CD14-positive monocyte (primary cell): ENCODE results near the gene TRA2A. TPM values are rescaled to one million over a fixed set of nuclear protein-coding genes. Genes with fewer than 3 reads are reported as not detected.

ENCODE experiments used
- DNase-seq, 3 donors: peaks; one replicate each; pipeline ENCODE4 v3.0.0-alpha.2; 2011 to 2022
- H2AFZ ChIP-seq: 2 replicates; pipeline ENCODE4 v1.6.0; 2012; ENCODE audit warnings: mild to moderate bottlenecking, low read depth, low read length, inconsistent platforms; ENCODE audit not compliant: insufficient read depth, poor library complexity, severe bottlenecking
- H3K27ac ChIP-seq, 2 donors: 1 replicate in 1 of 2; 2 replicates in 1 of 2; pipeline ENCODE4 v1.5.1; 2012 to 2013; ENCODE audit warnings: low read length in 2 of 2, control low read depth in 1 of 2, inconsistent platforms in 1 of 2, low read depth in 1 of 2, mild to moderate bottlenecking in 1 of 2
- H3K27me3 ChIP-seq, 2 donors: one replicate each; pipeline versions ENCODE4 v1.6.0 to v1.6.1; 2011 to 2013; ENCODE audit warnings: low read length in 2 of 2; ENCODE audit not compliant: control insufficient read depth in 2 of 2, insufficient read depth in 2 of 2
- H3K36me3 ChIP-seq, 2 donors: replicated peaks in 1 of 2; 1 replicate in 1 of 2; 2 replicates in 1 of 2; pipeline versions ENCODE4 v1.5.1 to v1.6.1; 2012 to 2013; ENCODE audit warnings: low read length in 2 of 2, control low read depth in 1 of 2, inconsistent platforms in 1 of 2, mild to moderate bottlenecking in 1 of 2; ENCODE audit not compliant: insufficient read depth in 2 of 2, control insufficient read depth in 1 of 2
- H3K4me1 ChIP-seq, 2 donors: 1 replicate in 1 of 2; 2 replicates in 1 of 2; pipeline versions ENCODE4 v1.5.1 to v1.6.1; 2012 to 2013; ENCODE audit warnings: low read length in 2 of 2, control low read depth in 1 of 2, inconsistent platforms in 1 of 2, mild to moderate bottlenecking in 1 of 2, moderate library complexity in 1 of 2; ENCODE audit not compliant: insufficient read depth in 2 of 2, control insufficient read depth in 1 of 2
- H3K4me2 ChIP-seq: replicated peaks from 2 replicates; pipeline ENCODE3; 2012; ENCODE audit warnings: low read length, moderate library complexity, mild to moderate bottlenecking; ENCODE audit not compliant: poor library complexity, severe bottlenecking; ENCODE audit errors: extremely low read depth
- H3K4me3 ChIP-seq, 3 experiments: fragments of 200-600 bp in 1 of 3; sonication (generic) in 1 of 3; replicated peaks in 1 of 3; 1 replicate in 2 of 3; 2 replicates in 1 of 3; pipeline ENCODE4 v1.5.1; 2011 to 2013; ENCODE audit warnings: low read length in 3 of 3, mild to moderate bottlenecking in 3 of 3, control low read depth in 2 of 3, low read depth in 2 of 3, inconsistent platforms in 1 of 3, moderate library complexity in 1 of 3
- H3K79me2 ChIP-seq: 2 replicates; pipeline ENCODE4 v1.6.0; 2012; ENCODE audit warnings: mild to moderate bottlenecking, control low read depth, inconsistent platforms, low read length, moderate library complexity; ENCODE audit not compliant: insufficient read depth
- H3K9ac ChIP-seq: 2 replicates; pipeline ENCODE4 v1.6.0; 2017; ENCODE audit warnings: low read length, mild to moderate bottlenecking; ENCODE audit not compliant: insufficient read depth, poor library complexity, severe bottlenecking
- H3K9me3 ChIP-seq, 2 donors: replicated peaks in 1 of 2; 1 replicate in 1 of 2; 2 replicates in 1 of 2; pipeline versions ENCODE4 v1.5.1 to v1.6.1; 2012 to 2013; ENCODE audit warnings: low read length in 2 of 2, control low read depth in 1 of 2; ENCODE audit not compliant: control insufficient read depth in 1 of 2, insufficient read depth in 1 of 2
- H4K20me1 ChIP-seq: 2 replicates; pipeline ENCODE4 v1.6.0; 2012; ENCODE audit warnings: mild to moderate bottlenecking, low read length, control low read depth, moderate library complexity; ENCODE audit not compliant: insufficient read depth
- H3K27ac Mint-ChIP-seq, 7 donors: one replicate each; pipeline ENCODE4 v1.8.0; 2020; ENCODE audit warnings: mild to moderate bottlenecking in 7 of 7, mixed read lengths in 7 of 7, moderate library complexity in 6 of 7, inconsistent platforms in 2 of 7
- H3K27me3 Mint-ChIP-seq, 3 donors: one replicate each; pipeline ENCODE4 v1.8.0; 2021 to 2022; ENCODE audit warnings: low read depth in 3 of 3, mild to moderate bottlenecking in 3 of 3, mixed read lengths in 3 of 3, moderate library complexity in 3 of 3, inconsistent platforms in 1 of 3
- H3K36me3 Mint-ChIP-seq, 2 donors: one replicate each; pipeline ENCODE4 v1.8.0; 2020; ENCODE audit warnings: mixed read lengths in 2 of 2, inconsistent platforms in 1 of 2, mild to moderate bottlenecking in 1 of 2
- H3K4me1 Mint-ChIP-seq: one replicate; pipeline ENCODE4 v1.8.0; 2020; ENCODE audit warnings: mild to moderate bottlenecking, mixed read lengths
- H3K4me3 Mint-ChIP-seq, 2 donors: one replicate each; pipeline ENCODE4 v1.8.0; 2020; ENCODE audit warnings: mild to moderate bottlenecking in 2 of 2, mixed read lengths in 2 of 2, moderate library complexity in 1 of 2
- H3K9me3 Mint-ChIP-seq, 7 donors: one replicate each; pipeline ENCODE4 v1.8.0; 2020 to 2022; ENCODE audit warnings: mixed read lengths in 7 of 7, mild to moderate bottlenecking in 6 of 7, moderate library complexity in 6 of 7, inconsistent platforms in 2 of 7
- WGBS: methylation state at CpG from one replicate; pipeline ENCODE4 v1.1.5; 2013; ENCODE audit warnings: missing lambda C conversion rate; ENCODE audit not compliant: insufficient coverage; 5-methylcytosine and 5-hydroxymethylcytosine counted together
- intact Hi-C, 2 donors: fragments of 100-400 bp; cut with micrococcal nuclease; formaldehyde crosslinking; loops; one replicate each; pipeline versions ENCODE4 v1.15.0 to v1.15.1; 2023
- polyA plus RNA-seq, 3 donors: library from polyadenylated mRNA; depleted of rRNA in 1 of 3; unstranded in 2 of 3; stranded (reverse) in 1 of 3; fragments of 300-500 nt in 2 of 3; fragments of >200 nt in 1 of 3; fragmentation: Illumina TruSeq in 2 of 3; gene quantifications; 1 replicate in 2 of 3; 2 replicates in 1 of 3; pipeline ENCODE4 v1.2.3, GENCODE V29; 2012 to 2021
- TF ChIP-seq, protein P1 (sequence below): fragments of 200-600 bp; IDR thresholded peaks from one replicate; pipeline ENCODE4 v1.8.0; 2022; ENCODE audit warnings: antibody characterized with exemption, mild to moderate bottlenecking

The TRA2A gene
- polyA plus RNA-seq, 3 donors: 31.2 to 92.8 (median 46.6) TPM

DNA sequence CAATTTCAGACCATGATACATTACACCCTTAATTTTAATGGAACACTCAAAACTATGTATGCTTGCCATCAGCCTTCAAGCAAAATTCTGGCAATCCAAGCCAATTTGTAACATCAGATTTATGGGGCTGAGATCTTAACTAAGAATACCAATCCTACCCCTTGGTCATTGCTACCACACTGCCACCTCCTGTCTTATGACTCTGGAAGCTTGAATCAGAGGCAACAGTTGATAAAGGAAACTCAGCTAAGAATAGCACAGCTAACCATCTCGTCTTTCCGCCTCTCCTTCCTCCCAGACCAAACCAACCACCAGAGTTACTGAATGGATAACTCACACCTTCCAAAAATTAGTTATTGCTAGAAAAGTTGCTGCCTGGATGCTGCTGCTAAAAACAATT, 68.9 kb downstream of the TRA2A start:
- Histone ChIP-seq H3K79me2 (no peaks in the 10 kb centered on the region), H3K36me3 (no peaks in the 10 kb centered on the region)

DNA sequence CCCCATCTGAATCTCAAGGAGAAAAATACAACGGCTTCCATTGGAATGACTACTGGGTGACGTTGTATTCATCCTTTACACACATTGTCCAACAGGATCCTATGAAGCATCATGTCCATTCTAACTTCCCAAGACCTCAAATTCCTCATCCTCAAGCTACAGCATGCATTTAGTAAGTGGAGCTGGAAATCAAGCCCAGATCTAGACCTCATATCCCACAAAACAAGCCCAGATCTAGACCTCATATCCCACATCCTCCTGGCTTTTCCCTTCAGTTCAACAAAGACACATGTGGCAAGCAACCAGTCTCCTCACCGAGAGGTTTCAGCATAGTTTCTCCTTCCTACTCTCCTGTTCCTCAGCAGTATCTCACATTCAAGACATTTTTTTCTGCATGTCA, 73.7 kb downstream of the TRA2A start:
- Histone ChIP-seq H3K79me2 (no peaks in the 10 kb centered on the region), H3K9ac (no peak overlapping the region), H3K27me3 (peaks cover 30 to 44% of the 10 kb centered on the region in 2 donors), H4K20me1 (no peaks in the 10 kb centered on the region), H3K4me3 (no peak overlapping the region), H3K4me2 (no peak overlapping the region), H3K4me1 (no peaks in the 10 kb centered on the region), H2AFZ (no peak overlapping the region), H3K36me3 (no peaks in the 10 kb centered on the region), H3K27ac (no peak overlapping the region), H3K9me3 (no peaks in the 10 kb centered on the region)
- DNase-seq: no peak
- Mint-ChIP-seq H3K4me3 (peak overlapping the region in 1 of 2 donors; percentile 44), H3K27me3 (peaks cover 44 to 73% (median 50%) of the 10 kb centered on the region in 3 donors), H3K4me1 (peaks cover 2% of the 10 kb centered on the region), H3K27ac (no peak overlapping the region), H3K9me3 (peaks cover 0 to 3% (median 2%) of the 10 kb centered on the region in 7 donors), H3K36me3 (no peaks in the 10 kb centered on the region)
- TF ChIP-seq, protein P1, sequence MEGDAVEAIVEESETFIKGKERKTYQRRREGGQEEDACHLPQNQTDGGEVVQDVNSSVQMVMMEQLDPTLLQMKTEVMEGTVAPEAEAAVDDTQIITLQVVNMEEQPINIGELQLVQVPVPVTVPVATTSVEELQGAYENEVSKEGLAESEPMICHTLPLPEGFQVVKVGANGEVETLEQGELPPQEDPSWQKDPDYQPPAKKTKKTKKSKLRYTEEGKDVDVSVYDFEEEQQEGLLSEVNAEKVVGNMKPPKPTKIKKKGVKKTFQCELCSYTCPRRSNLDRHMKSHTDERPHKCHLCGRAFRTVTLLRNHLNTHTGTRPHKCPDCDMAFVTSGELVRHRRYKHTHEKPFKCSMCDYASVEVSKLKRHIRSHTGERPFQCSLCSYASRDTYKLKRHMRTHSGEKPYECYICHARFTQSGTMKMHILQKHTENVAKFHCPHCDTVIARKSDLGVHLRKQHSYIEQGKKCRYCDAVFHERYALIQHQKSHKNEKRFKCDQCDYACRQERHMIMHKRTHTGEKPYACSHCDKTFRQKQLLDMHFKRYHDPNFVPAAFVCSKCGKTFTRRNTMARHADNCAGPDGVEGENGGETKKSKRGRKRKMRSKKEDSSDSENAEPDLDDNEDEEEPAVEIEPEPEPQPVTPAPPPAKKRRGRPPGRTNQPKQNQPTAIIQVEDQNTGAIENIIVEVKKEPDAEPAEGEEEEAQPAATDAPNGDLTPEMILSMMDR: no peak
- 67% methylated on average over 2 of the region's 3 CpGs for WGBS
- intact Hi-C loops: no loop called here

More for the DNA sequence above, 68.9 kb downstream of the TRA2A start:
- Histone ChIP-seq H3K4me3 (no peak overlapping the region), H3K9me3 (no peaks in the 10 kb centered on the region), H3K4me1 (peaks cover 4 to 5% of the 10 kb centered on the region in 2 donors), H4K20me1 (no peaks in the 10 kb centered on the region), H3K27ac (no peak overlapping the region), H3K4me2 (no peak overlapping the region), H3K27me3 (peaks cover 76 to 85% of the 10 kb centered on the region in 2 donors), H3K9ac (no peak overlapping the region), H2AFZ (no peak overlapping the region)
- TF ChIP-seq, protein P1: no peak
- peaks cover 10% of the 10 kb centered on the region for H3K4me1 Mint-ChIP-seq
- no CpG with 5 or more reads among the region's 2 CpGs for WGBS
- intact Hi-C loops: no loop called here
- DNase-seq: no peak
- no peak overlapping the region for H3K27ac Mint-ChIP-seq
- H3K27me3 Mint-ChIP-seq: peaks cover 72 to 87% (median 75%) of the 10 kb centered on the region in 3 donors
- H3K4me3 Mint-ChIP-seq: peak overlapping the region in 1 of 2 donors; percentile 48
- peaks cover 0 to 5% (median 2%) of the 10 kb centered on the region in 7 donors for H3K9me3 Mint-ChIP-seq
- H3K36me3 Mint-ChIP-seq: peaks cover 0 to 3% of the 10 kb centered on the region in 2 donors
